GM21515 (cell line): Measurements from ENCODE around the gene KLC1.
"Not testable (repeated sequence)": the region's sequence is repeated elsewhere in the genome, so short reads cannot be mapped to it uniquely, and the experiment has no call there.

ENCODE experiments used
- ATAC-seq: cut with Tn5 transposase; IDR thresholded peaks from one replicate; pipeline ENCODE4 v1.9.1; 2021; ENCODE audit not compliant: unreplicated experiment

KLC1 gene

GRCh38 chr14:103625356-103626095 is 3.5 kb upstream of the KLC1 start:
- no peak for ATAC-seq

DNA sequence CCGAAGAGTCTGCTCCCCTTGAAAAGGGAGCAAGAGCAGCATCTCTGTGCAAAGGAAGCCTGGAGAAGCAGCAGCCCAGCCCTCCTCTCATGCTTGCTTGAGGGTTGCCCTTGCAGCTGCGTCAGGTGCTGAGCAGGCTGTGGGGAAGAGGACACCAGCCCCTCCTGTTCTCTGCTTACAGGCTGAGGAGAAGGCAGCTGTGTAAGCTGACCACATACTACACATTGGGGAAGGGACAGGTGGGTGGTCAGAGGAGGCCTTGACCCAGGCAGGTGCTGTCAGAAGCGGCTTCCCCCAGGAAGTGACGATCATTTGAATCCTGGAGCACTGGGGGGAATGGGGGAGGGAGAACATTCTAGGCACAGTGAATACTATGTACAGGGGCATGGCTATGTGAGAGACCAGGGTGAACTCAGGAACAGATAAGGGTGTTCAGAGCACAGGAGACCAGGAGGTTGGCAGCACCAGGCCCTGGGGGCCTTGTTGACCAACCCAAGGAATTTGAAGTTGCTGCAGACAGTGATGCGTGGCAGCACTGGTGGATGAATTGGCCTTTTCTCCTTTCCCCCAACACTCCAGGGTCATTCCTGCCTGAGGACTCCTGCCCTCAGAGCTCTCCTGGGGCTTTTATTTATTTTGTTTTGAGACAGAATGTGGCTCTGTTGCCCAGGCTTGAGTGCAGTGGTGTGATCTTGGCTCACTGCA is 2.7 kb upstream of the KLC1 start:
- no peak for ATAC-seq

- ATAC-seq: no peak
These were observed 1.7 kb upstream of the KLC1 start for GRCh38 chr14:103627073-103628025.

GRCh38 chr14:103628221-103628683 is 759 bp upstream of the KLC1 start:
- ATAC-seq: peak; percentile 13

- ATAC-seq: peak; percentile 25
These were observed 601 bp downstream of the KLC1 start for GRCh38 chr14:103629503-103630121.

GRCh38 chr14:103630364-103631108 is 1.5 kb downstream of the KLC1 start:
- ATAC-seq: no peak

DNA sequence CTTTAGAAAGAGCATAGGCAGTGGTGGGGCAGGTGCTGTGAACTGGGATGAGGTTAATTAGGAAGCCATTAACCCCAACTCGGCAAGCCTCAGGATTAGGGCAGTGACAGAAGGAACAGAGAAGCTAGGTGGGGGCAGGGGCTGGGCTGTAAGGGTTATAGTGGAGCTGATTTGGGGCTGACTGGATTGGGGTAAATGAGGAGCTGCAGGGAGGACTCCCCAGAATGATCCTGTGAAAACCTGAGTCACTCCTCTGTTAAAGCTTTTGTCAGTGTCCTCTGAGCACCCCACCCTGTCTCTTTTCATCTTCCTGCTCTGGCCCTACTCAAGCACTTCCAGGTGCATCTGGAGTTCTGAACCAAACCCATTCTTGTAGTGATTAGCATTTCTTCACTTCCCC is 4.4 kb downstream of the KLC1 start:
- ATAC-seq: no peak

DNA sequence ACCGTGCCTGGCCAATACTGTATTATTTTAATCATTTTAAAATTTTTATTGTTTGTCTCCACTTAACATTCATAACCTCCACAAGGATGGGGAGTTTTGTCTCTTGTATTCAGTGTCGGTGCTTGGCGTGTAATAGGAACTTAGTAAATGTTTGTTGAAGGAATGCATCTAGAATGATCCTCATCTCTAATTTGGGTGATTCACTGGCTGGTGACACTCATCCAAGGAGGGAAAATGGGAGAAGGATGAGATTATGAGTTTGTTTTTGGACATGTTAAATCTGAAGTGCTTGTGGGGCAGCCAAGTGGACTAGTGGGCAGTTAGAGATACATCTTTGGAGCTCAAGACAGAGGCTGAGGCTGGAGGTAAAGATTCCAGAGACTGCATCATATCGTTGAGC is 5.1 kb downstream of the KLC1 start:
- ATAC-seq: no peak

DNA sequence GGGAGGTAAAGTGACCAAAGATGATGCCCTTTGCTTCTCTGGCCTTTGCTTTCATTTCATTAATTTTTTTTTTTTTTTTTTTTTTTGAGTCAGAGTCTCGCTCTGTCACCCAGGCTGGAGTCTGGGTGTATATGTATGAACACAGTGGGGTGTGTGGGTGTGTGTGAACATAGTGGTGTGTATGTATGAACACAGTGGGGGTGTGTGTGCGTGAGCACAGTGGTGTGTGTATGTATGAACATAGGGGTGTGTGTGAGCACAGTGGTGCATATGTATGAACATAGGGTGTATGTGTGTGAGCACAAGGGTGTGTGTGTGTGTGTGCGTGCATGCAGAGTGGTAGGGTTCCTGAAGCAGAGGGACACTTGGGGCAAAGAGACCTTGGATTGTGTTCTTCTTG is 9.6 kb downstream of the KLC1 start:
- no peak for ATAC-seq

- ATAC-seq: no peak
These were observed 12.2 kb downstream of the KLC1 start for GRCh38 chr14:103641161-103641560.

- no peak for ATAC-seq
These were observed 17.2 kb downstream of the KLC1 start for GRCh38 chr14:103646189-103646588.

DNA sequence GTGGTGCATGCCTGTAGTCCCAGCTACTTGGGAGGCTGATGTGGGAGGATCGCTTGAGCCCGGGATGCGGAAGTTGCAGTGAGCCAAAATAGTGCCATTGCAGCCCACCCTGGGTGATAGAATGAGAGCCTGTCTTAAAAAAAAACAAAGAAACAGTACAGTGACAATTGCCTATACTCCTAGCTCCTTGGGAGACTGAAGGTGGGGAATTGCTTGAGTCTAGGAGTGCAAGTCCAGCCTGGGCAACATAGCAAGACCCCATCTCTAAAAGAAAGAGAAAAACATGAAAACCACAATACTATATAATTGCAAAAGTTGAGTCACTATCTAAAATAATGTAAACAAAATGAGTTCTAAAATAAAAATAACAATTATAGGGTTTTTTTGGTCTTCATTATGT is 20.0 kb downstream of the KLC1 start:
- ATAC-seq: no peak

DNA sequence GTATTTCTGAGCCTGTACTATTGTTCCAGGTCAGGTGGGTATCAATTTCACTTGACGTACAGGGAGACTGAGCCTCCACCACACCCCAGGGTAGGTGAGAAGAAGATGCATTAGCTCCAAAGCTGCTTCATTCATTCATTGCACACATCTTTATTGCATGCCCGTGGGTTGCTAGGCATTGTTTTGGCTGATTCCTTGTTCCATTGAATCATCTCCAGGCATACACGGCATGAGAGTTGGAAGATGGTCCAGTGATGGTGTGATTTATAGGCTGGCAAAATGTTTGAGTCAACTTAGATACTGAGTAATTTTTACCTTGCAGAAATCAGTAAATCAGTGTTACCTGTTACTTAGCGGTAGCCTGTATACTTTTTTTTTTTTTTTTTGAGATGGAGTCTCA is 21.2 kb downstream of the KLC1 start:
- ATAC-seq: no peak

DNA sequence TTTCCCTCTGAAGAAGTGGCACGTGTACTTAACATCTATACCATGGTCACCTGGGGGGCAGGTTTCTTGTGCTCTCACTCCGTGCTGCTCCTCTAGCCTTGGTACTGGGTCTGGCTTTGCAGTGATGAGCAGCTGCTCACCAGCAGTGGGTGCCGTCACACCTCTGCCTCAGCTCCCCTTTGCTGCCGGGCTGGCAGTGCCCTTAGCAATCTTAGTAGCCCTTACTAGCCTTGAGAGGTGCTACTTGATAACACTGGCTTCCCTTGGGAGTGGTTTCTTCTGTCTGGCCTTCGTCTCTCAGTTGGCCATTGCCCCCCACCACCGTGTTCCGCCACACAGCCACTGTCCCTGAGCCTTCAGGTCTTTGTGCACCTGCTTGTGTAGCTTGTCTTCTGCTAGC is 22.6 kb downstream of the KLC1 start:
- no peak for ATAC-seq

DNA sequence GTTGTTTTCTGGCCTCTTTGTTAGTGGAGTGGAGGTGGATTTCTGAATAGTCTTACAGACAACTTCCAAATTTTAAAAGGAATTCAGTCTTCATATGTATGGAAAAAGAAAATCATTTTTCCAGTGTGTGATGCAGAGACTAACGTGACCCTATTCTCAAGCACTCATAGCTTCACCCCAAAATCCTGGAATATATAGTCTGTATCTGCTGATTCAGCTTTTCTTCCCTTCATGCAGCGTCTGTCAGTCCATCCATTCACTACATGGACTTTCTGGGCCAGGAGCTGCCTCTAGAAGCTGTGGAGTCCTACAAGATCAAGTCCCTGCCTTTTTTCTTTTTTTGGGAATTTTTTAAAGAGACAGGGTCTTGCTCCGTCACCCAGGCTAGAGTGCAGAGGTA is 23.8 kb downstream of the KLC1 start:
- ATAC-seq: no peak

DNA sequence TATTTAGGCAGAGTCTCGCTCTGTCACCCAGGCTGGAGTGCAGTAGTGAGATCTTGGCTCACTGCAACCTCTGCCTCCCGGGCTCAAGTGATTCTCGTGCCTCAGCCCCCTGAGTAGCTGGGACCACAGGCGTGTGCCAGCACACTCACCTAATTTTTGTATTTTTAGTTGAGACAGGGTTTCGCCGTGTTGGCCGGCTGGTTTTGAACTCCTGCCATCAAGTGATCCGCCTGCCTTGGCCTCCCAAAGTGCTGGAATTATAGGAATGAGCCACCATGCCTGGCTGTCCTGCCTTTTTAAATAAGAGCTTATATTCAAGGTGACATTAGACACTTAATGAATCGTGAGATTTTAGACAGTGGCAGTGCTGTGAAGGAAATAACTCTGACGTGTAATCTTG is 24.3 kb downstream of the KLC1 start:
- ATAC-seq: not testable (repeated sequence)

GRCh38 chr14:103653805-103654204 is 24.8 kb downstream of the KLC1 start:
- no peak for ATAC-seq

DNA sequence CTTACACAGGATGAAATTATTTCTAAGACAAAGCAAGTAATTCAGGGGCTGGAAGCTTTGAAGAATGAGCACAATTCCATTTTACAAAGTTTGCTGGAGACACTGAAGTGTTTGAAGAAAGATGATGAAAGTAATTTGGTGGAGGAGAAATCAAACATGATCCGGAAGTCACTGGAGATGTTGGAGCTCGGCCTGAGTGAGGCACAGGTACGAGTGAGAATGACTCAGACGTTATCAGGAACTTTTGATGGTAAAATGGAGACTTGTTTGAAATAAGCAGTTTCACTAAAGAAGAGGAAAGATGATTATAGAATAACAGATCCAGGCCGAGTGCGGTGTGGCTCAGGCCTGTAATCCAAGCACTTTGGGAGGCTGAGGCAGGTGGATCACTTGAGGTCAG is 25.6 kb downstream of the KLC1 start:
- ATAC-seq: no peak

DNA sequence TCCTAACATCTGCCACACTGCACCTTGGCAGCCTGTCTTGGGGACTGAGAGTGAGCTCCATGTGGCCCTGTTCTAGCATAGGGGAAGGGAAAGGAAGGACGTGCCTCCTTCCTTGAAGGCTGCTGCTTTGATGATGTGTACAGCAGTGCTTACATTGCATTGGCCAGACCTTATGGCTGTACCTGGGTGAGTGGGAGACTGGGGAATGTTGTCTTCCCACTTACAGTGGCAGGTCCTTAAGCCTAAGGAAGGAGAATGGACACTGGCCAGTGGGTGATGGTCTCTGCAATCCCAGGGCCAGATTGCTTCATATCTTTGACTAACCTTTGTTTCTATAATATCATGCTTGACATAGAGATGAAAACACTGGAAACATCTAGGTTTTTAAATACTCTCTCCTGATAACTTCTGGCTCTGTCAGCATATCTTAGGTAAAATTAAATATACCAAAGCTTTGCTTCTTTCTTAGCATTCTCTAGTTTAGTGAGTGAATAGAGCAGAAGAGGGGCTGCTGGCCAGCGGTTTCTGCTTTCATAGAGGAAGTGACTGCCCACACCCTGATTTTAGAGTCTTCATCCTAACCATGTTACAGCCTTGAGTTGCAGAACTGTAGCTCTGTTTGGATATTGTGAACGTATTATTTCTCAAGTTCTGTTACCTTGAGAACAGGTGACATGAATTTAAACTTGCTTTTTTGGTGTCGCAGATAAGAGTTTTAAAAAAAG is 27.2 kb downstream of the KLC1 start:
- ATAC-seq: no peak

DNA sequence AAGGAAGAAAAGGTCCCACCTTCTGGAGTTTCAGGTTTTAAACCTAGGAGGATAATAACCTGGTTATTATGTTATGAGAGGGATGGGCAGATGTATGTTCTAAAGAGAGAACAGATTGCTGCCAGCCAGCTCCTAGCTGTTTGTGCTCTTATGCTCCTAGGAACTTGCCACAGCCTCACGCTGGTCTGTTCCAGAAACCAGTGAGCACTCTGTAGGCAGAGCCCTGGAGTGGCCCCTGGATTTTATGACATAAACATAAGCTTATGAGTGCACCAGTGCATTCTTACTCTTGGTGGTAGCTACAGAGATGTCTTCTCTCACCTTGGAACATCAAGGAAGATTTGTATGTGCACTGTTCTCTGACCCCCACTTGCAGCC is 27.7 kb downstream of the KLC1 start:
- ATAC-seq: no peak
